Measurements from ENCODE around the gene GALNT18.

Gene GALNT18

DNA sequence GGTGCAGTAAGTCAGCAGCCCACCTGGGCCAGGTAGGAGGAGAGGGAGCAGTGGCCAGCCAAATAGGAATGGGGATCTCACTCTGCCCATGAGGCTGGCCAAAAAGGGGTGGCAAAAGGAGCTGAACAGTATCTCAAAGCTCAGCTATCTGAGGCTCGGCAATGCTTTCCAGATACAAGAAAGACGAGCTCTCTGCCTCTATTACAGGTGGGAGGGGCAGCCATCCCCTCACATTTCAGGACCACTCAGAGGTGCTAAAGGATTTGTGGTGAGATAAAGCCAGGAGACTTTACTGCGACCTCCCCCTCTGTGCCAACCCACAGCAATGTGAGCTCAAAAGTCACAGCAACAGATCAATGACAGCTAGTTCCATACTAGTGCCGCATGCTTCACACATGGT lies 42.1 kb upstream of the GALNT18 start:
- Histone ChIP-seq H3K27me3 (ENCODE audit: insufficient read depth, poor library complexity, severe bottlenecking) (no peaks in the 10 kb centered on the region), H3K4me3 (replicated peaks; ENCODE audit: insufficient read depth, low read length) (no peak overlapping the region), H3K27ac (replicated peaks) (no peak overlapping the region)
- TF ChIP-seq GABPA (IDR thresholded peaks at IDR 0.05; ENCODE audit: low read depth), result no peak
- no peak for TF ChIP-seq CTCF (IDR thresholded peaks at IDR 0.05; ENCODE audit: insufficient read depth, low read length)
- no peak for DNase-seq (ENCODE audit: low read depth in 1 of 2, low spot score in 1 of 2)

- no peak for DNase-seq (ENCODE audit: low read depth in 1 of 2, low spot score in 1 of 2)
- no peak for TF ChIP-seq POLR2AphosphoS5 (IDR thresholded peaks at IDR 0.05; ENCODE audit: low read depth)
- TF ChIP-seq, protein P1, sequence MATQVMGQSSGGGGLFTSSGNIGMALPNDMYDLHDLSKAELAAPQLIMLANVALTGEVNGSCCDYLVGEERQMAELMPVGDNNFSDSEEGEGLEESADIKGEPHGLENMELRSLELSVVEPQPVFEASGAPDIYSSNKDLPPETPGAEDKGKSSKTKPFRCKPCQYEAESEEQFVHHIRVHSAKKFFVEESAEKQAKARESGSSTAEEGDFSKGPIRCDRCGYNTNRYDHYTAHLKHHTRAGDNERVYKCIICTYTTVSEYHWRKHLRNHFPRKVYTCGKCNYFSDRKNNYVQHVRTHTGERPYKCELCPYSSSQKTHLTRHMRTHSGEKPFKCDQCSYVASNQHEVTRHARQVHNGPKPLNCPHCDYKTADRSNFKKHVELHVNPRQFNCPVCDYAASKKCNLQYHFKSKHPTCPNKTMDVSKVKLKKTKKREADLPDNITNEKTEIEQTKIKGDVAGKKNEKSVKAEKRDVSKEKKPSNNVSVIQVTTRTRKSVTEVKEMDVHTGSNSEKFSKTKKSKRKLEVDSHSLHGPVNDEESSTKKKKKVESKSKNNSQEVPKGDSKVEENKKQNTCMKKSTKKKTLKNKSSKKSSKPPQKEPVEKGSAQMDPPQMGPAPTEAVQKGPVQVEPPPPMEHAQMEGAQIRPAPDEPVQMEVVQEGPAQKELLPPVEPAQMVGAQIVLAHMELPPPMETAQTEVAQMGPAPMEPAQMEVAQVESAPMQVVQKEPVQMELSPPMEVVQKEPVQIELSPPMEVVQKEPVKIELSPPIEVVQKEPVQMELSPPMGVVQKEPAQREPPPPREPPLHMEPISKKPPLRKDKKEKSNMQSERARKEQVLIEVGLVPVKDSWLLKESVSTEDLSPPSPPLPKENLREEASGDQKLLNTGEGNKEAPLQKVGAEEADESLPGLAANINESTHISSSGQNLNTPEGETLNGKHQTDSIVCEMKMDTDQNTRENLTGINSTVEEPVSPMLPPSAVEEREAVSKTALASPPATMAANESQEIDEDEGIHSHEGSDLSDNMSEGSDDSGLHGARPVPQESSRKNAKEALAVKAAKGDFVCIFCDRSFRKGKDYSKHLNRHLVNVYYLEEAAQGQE (IDR thresholded peaks at IDR 0.05; ENCODE audit: insufficient replicate concordance, low read depth), result no peak
- TF ChIP-seq SPI1 (IDR thresholded peaks at IDR 0.05; ENCODE audit: borderline replicate concordance, low read depth), result no peak
- TF ChIP-seq GABPA (IDR thresholded peaks at IDR 0.05; ENCODE audit: low read depth), result no peak
- no peak for TF ChIP-seq CTCF (IDR thresholded peaks at IDR 0.05; ENCODE audit: insufficient read depth, low read length)
- H3K27me3 ChIP-seq (ENCODE audit: insufficient read depth, poor library complexity, severe bottlenecking), result no peaks in the 10 kb centered on the region
- H3K4me3 ChIP-seq (replicated peaks; ENCODE audit: insufficient read depth, low read length), result no peak overlapping the region
- no peak overlapping the region for H3K27ac ChIP-seq (replicated peaks)
These were observed 40.8 kb upstream of the GALNT18 start for GRCh38 chr11:11662578-11662977.

- Histone ChIP-seq H3K27ac (replicated peaks) (no peak overlapping the region), H3K27me3 (ENCODE audit: insufficient read depth, poor library complexity, severe bottlenecking) (peaks cover 2% of the 10 kb centered on the region), H3K4me3 (replicated peaks; ENCODE audit: insufficient read depth, low read length) (no peak overlapping the region)
- TF ChIP-seq, protein P1 (IDR thresholded peaks at IDR 0.05; ENCODE audit: insufficient replicate concordance, low read depth), result no peak
- no peak for TF ChIP-seq CTCF (IDR thresholded peaks at IDR 0.05; ENCODE audit: insufficient read depth, low read length)
- DNase-seq (ENCODE audit: low read depth in 1 of 2, low spot score in 1 of 2), result no peak
These were observed 39.7 kb upstream of the GALNT18 start for GRCh38 chr11:11661326-11662040.

DNA sequence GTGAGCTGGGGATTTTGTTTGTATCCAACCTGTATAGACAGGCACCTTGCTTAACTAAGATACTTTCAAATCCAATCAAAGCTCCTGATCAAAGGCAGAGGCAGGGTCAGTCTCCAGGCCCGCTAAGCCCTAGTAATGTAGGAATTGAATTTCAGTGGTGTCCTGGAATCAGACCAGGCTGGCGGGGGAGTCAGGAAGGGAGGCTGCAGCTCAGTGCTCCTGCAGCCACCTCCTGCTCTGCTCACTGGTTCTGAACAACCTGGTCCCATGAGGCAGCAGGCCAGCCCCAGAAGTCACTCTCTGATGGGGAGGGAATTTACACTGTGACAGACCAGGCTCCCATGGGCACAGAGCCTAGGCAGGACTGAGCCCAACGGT lies 38.5 kb upstream of the GALNT18 start:
- H3K27ac ChIP-seq (replicated peaks), result no peak overlapping the region
- no peak for DNase-seq (ENCODE audit: low read depth in 1 of 2, low spot score in 1 of 2)
- no peak for TF ChIP-seq SPI1 (IDR thresholded peaks at IDR 0.05; ENCODE audit: borderline replicate concordance, low read depth)
- no peak for TF ChIP-seq CTCF (IDR thresholded peaks at IDR 0.05; ENCODE audit: insufficient read depth, low read length)
- no peak for TF ChIP-seq POLR2AphosphoS5 (IDR thresholded peaks at IDR 0.05; ENCODE audit: low read depth)
- TF ChIP-seq GABPA (IDR thresholded peaks at IDR 0.05; ENCODE audit: low read depth), result no peak
- TF ChIP-seq, protein P1 (IDR thresholded peaks at IDR 0.05; ENCODE audit: insufficient replicate concordance, low read depth), result no peak
- H3K4me3 ChIP-seq (replicated peaks; ENCODE audit: insufficient read depth, low read length), result no peak overlapping the region
- H3K27me3 ChIP-seq (ENCODE audit: insufficient read depth, poor library complexity, severe bottlenecking), result peaks cover 2% of the 10 kb centered on the region
